Measurements from ENCODE around the gene RNF8. TPM values are rescaled to one million over a fixed set of nuclear protein-coding genes. Genes with fewer than 3 reads are reported as not detected.

The RNF8 gene
- total and polyA plus RNA-seq, 9 of the 15 experiments (the other 6 are each of a cell fraction or from before 2014, with no cell fraction given) = 10.6 to 47.0 (median 37.5) TPM

DNA sequence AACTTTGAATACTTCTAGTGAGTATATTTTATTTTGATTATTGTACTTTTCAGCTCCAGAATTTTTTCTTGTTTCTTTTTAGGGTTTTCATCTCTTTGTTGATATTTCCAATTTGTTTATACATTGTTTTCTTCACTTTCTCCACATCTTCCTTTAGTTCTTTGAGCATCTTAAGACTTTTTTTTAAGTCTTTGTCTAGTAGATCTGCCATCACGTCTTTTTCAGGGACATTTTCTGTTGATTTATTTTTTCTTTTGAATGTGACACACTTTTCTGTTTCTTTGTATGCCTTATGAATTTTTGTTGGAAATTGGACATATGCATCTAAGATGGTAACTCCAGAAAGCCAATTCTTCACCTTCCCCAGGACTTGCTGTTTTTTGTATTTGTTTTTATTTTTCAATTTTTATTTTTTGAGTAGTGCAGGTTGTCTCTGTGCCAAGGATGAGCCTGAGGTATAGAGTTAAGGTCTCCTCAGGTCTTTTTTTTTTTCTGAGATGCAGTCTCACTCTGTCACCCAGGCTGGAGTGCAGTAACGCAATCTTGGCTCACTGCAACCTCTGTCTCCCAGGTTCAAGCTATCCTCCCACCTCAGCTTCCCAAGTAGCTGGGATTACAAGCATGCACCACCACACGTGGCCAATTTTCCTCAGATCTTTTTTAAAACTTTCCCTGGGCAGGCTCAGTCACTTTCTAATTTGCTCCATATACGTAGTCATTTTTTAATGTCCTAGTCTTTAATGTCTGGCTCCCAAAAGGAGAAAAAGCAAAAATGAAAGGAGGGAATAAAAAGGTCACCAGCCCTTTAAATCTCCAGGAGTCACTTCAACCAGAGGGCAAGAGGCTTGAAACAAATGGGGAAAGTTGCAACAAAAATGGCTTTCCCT, 72.5 kb downstream of the RNF8 start:
- ChIA-PET POLR2A (interaction anchor here (0.8 to 2.4 kb wide), 11 partner anchors 9 to 306 kb away, joined by 3 to 7 read pairs (median 3); no protein-coding TSS in a partner anchor), CTCF (ENCODE audit: low intra/inter-chr PET ratio) (no interaction called here)
- DNase-seq (ENCODE audit: extremely low read depth in 1 of 4, low spot score in 3 of 4) = peak in 1 of 4 experiments; percentile 49
- Histone ChIP-seq H4K20me1 (replicated peaks; ENCODE audit: control insufficient read depth, insufficient read depth, low read length) (no peaks in the 10 kb centered on the region), H3K36me3 (ENCODE audit: control insufficient read depth, insufficient read depth, low read length) (no peaks in the 10 kb centered on the region), H3K79me2 (ENCODE audit: control insufficient read depth, insufficient read depth, low read length) (peaks cover 47% of the 10 kb centered on the region), H3K4me1 (replicated peaks in 1 of 2; ENCODE audit: control insufficient read depth in 2 of 2, insufficient read depth in 2 of 2, low read length in 2 of 2) (peaks cover 9 to 10% of the 10 kb centered on the region in 2 experiments; a peak in 4 of 5 replicates), H3K27me3 (ENCODE audit: control insufficient read depth in 2 of 2, insufficient read depth in 2 of 2, low read length in 2 of 2) (no peaks in the 10 kb centered on the region), H2AFZ (ENCODE audit: low read depth, low read length) (peak overlapping the region; percentile 79), H3K4me2 (ENCODE audit: insufficient read depth, low read length) (peak overlapping the region; percentile 89), H3K27ac (ENCODE audit: extremely low read depth, low read depth, low read length) (peak overlapping the region; percentile 79), H3K9me1 (ENCODE audit: control insufficient read depth, insufficient read depth, low read length) (no peaks in the 10 kb centered on the region), H3K9ac (ENCODE audit: insufficient read depth in 1 of 2, low read depth in 2 of 2, low read length in 2 of 2) (peak overlapping the region; percentile 66 to 85; a peak in 3 of 4 replicates), H3K4me3 (peak overlapping the region; percentile 23), H3K9me3 (replicated peaks; ENCODE audit: control insufficient read depth, insufficient read depth, low read depth, low read length) (peaks cover 4% of the 10 kb centered on the region; the same call in 1 of the 2 replicates)
- WGBS (ENCODE audit: insufficient coverage, low coverage, missing lambda C conversion rate) = 6% methylated on average over 4 of the region's 4 CpGs
- FAIRE-seq = no peak
- intact Hi-C loops (cut with micrococcal nuclease) (loop anchor here (5.0 kb wide), 1 partner anchor 44 kb away; no protein-coding TSS in a partner anchor), in situ Hi-C loops (cut with MboI) (no loop called here)
- ATAC-seq = peak; percentile 52
- no TSS peak for BruUV-seq (replicated peaks)
- TF ChIP-seq, protein P1, sequence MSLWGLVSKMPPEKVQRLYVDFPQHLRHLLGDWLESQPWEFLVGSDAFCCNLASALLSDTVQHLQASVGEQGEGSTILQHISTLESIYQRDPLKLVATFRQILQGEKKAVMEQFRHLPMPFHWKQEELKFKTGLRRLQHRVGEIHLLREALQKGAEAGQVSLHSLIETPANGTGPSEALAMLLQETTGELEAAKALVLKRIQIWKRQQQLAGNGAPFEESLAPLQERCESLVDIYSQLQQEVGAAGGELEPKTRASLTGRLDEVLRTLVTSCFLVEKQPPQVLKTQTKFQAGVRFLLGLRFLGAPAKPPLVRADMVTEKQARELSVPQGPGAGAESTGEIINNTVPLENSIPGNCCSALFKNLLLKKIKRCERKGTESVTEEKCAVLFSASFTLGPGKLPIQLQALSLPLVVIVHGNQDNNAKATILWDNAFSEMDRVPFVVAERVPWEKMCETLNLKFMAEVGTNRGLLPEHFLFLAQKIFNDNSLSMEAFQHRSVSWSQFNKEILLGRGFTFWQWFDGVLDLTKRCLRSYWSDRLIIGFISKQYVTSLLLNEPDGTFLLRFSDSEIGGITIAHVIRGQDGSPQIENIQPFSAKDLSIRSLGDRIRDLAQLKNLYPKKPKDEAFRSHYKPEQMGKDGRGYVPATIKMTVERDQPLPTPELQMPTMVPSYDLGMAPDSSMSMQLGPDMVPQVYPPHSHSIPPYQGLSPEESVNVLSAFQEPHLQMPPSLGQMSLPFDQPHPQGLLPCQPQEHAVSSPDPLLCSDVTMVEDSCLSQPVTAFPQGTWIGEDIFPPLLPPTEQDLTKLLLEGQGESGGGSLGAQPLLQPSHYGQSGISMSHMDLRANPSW (CRISPR knock-in tag; IDR thresholded peaks at IDR 0.05) = no peak
- TF ChIP-seq, protein P2, sequence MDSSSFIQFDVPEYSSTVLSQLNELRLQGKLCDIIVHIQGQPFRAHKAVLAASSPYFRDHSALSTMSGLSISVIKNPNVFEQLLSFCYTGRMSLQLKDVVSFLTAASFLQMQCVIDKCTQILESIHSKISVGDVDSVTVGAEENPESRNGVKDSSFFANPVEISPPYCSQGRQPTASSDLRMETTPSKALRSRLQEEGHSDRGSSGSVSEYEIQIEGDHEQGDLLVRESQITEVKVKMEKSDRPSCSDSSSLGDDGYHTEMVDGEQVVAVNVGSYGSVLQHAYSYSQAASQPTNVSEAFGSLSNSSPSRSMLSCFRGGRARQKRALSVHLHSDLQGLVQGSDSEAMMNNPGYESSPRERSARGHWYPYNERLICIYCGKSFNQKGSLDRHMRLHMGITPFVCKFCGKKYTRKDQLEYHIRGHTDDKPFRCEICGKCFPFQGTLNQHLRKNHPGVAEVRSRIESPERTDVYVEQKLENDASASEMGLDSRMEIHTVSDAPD (CRISPR knock-in tag; IDR thresholded peaks at IDR 0.05) = no peak
- TF ChIP-seq, protein P3, sequence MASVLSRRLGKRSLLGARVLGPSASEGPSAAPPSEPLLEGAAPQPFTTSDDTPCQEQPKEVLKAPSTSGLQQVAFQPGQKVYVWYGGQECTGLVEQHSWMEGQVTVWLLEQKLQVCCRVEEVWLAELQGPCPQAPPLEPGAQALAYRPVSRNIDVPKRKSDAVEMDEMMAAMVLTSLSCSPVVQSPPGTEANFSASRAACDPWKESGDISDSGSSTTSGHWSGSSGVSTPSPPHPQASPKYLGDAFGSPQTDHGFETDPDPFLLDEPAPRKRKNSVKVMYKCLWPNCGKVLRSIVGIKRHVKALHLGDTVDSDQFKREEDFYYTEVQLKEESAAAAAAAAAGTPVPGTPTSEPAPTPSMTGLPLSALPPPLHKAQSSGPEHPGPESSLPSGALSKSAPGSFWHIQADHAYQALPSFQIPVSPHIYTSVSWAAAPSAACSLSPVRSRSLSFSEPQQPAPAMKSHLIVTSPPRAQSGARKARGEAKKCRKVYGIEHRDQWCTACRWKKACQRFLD (CRISPR knock-in tag; IDR thresholded peaks at IDR 0.05) = no peak
- TF ChIP-seq HMGN3 (IDR thresholded peaks at IDR 0.05; ENCODE audit: borderline replicate concordance, extremely low read depth, insufficient read length, low read depth, low read length) (no peak), SUPT5H (IDR thresholded peaks at IDR 0.05) (0 out of 2 replicates have a peak, but pooled peaks have one; percentile 7), ZNF507 (tag; conservative IDR thresholded peaks at IDR 0.05) (no peak), ZBTB1 (CRISPR knock-in tag; IDR thresholded peaks at IDR 0.05; ENCODE audit: borderline replicate concordance, low read depth) (no peak), CBX3 (IDR thresholded peaks at IDR 0.05; ENCODE audit: borderline replicate concordance in 1 of 2, low read length in 2 of 2) (no peak)
- TF ChIP-seq, protein P4, sequence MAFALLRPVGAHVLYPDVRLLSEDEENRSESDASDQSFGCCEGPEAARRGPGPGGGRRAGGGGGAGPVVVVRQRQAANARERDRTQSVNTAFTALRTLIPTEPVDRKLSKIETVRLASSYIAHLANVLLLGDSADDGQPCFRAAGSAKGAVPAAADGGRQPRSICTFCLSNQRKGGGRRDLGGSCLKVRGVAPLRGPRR (CRISPR knock-in tag; IDR thresholded peaks at IDR 0.05) = no peak
- TF ChIP-seq, protein P5, sequence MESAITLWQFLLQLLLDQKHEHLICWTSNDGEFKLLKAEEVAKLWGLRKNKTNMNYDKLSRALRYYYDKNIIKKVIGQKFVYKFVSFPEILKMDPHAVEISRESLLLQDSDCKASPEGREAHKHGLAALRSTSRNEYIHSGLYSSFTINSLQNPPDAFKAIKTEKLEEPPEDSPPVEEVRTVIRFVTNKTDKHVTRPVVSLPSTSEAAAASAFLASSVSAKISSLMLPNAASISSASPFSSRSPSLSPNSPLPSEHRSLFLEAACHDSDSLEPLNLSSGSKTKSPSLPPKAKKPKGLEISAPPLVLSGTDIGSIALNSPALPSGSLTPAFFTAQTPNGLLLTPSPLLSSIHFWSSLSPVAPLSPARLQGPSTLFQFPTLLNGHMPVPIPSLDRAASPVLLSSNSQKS (CRISPR knock-in tag; IDR thresholded peaks at IDR 0.05) = no peak
- TF ChIP-seq, protein P6, sequence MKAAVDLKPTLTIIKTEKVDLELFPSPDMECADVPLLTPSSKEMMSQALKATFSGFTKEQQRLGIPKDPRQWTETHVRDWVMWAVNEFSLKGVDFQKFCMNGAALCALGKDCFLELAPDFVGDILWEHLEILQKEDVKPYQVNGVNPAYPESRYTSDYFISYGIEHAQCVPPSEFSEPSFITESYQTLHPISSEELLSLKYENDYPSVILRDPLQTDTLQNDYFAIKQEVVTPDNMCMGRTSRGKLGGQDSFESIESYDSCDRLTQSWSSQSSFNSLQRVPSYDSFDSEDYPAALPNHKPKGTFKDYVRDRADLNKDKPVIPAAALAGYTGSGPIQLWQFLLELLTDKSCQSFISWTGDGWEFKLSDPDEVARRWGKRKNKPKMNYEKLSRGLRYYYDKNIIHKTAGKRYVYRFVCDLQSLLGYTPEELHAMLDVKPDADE (conservative IDR thresholded peaks at IDR 0.05; ENCODE audit: control insufficient read depth, low read depth, low read length) = no peak
